Heart left ventricle (tissue), 13 donors: ENCODE data around the gene ACSL3.

Experiments used
- POLR2A ChIP-seq, 2 donors: fragments of 450-650 bp; IDR thresholded peaks; one replicate each; pipeline ENCODE4 v1.6.1; 2017; ENCODE audit warnings: antibody characterized with exemption in 2 of 2, mild to moderate bottlenecking in 2 of 2, moderate library complexity in 2 of 2
- TF ChIP-seq, protein P1 (sequence below), 12 donors: fragments of 200-600 bp; sonication (generic) in 4 of 12; IDR thresholded peaks; one replicate each; pipeline versions ENCODE4 v1.5.0 to v1.8.0; 2018 to 2022; ENCODE audit warnings: antibody characterized with exemption in 12 of 12, mild to moderate bottlenecking in 5 of 12
- donor health status: ischemic (EF 13 %, LVEDD 7.1; RV severe dilation, severe dysfunction).
- donor health status: DM: no; HTN: yes; CAD: no.
- donor health status: DM: no; HTN: no; CAD: no.
- donor health status: ischemic (EF 25% LVEDD 6.9; RV normal size, moderate dysfunction).
- donor health status: ischemic (EF 25% LVEDD 5.7; RV mildly dilated, moderate dysfunction).
- donor health status: ischemic (EF 35%, LVEDD 5.7; RV mildly dilated, moderate dysfunction).
- donor health status: nonischemic (EF 11% LVEDD 7.7; RV severe dilation, severe dysfunction).
- donor health status: DM: yes; HTN: yes; CAD: no.
- donor health status: PGD.
- donor health status: ischemic (EF 29% LVEDD 5.4; RV normal size, mild dysfunction).
- donor health status: nonischemic (EF 23%, LVEDD 6.1; RV moderate dilation, normal function).

- TF ChIP-seq POLR2A (IDR thresholded peaks at IDR 0.05): no peak
- TF ChIP-seq, protein P1, sequence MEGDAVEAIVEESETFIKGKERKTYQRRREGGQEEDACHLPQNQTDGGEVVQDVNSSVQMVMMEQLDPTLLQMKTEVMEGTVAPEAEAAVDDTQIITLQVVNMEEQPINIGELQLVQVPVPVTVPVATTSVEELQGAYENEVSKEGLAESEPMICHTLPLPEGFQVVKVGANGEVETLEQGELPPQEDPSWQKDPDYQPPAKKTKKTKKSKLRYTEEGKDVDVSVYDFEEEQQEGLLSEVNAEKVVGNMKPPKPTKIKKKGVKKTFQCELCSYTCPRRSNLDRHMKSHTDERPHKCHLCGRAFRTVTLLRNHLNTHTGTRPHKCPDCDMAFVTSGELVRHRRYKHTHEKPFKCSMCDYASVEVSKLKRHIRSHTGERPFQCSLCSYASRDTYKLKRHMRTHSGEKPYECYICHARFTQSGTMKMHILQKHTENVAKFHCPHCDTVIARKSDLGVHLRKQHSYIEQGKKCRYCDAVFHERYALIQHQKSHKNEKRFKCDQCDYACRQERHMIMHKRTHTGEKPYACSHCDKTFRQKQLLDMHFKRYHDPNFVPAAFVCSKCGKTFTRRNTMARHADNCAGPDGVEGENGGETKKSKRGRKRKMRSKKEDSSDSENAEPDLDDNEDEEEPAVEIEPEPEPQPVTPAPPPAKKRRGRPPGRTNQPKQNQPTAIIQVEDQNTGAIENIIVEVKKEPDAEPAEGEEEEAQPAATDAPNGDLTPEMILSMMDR (IDR thresholded peaks at IDR 0.05): no peak
Observed at GRCh38 chr2:222904557-222905258, 43.9 kb downstream of the ACSL3 start.
